Lung (tissue), 12 donors: Measurements from ENCODE around the gene PCDH10. TPM values are rescaled to one million over a fixed set of nuclear protein-coding genes. Genes with fewer than 3 reads are reported as not detected.
A peak's percentile ranks its signal among the peaks of the same experiment; 100 is the strongest.

Experiments used
- ATAC-seq: fragments of 200-7000 bp; cut with Tn5 transposase; one replicate; pipeline ENCODE4 v1.9.1; 2020; ENCODE audit warnings: moderate number of reproducible peaks; ENCODE audit not compliant: insufficient read depth, low FRiP score
- DNase-seq, 3 donors: peaks; one replicate each; pipeline ENCODE4 v3.0.0-alpha.2; 2013 to 2017
- H3K27ac ChIP-seq, 2 donors: one replicate each; pipeline ENCODE4 v1.5.1; 2013; ENCODE audit warnings: mild to moderate bottlenecking in 2 of 2, moderate library complexity in 2 of 2, control low read depth in 1 of 2, inconsistent platforms in 1 of 2, low read depth in 1 of 2, low read length in 1 of 2
- H3K27me3 ChIP-seq, 3 donors: one replicate each; pipeline ENCODE4 v1.5.1; 2013; ENCODE audit warnings: low read length in 2 of 3; ENCODE audit not compliant: control insufficient read depth in 3 of 3, insufficient read depth in 3 of 3
- H3K36me3 ChIP-seq, 4 donors: one replicate each; pipeline ENCODE4 v1.5.1; 2013; ENCODE audit warnings: low read length in 4 of 4, mild to moderate bottlenecking in 1 of 4, moderate library complexity in 1 of 4; ENCODE audit not compliant: control insufficient read depth in 4 of 4, insufficient read depth in 4 of 4
- H3K4me1 ChIP-seq, 5 donors: one replicate each; pipeline ENCODE4 v1.5.1; 2013; ENCODE audit warnings: low read length in 5 of 5, mild to moderate bottlenecking in 2 of 5, moderate library complexity in 1 of 5; ENCODE audit not compliant: control insufficient read depth in 5 of 5, insufficient read depth in 5 of 5
- H3K4me3 ChIP-seq: one replicate; pipeline ENCODE4 v1.5.1; 2013; ENCODE audit warnings: mild to moderate bottlenecking, control low read depth, moderate library complexity
- H3K9ac ChIP-seq, 2 donors: one replicate each; pipeline ENCODE4 v1.5.1; 2013; ENCODE audit warnings: low read length in 2 of 2, control low read depth in 1 of 2; ENCODE audit not compliant: insufficient read depth in 1 of 2
- H3K9me3 ChIP-seq, 4 donors: one replicate each; pipeline ENCODE4 v1.5.1; 2013; ENCODE audit warnings: low read length in 3 of 4, mild to moderate bottlenecking in 1 of 4, moderate library complexity in 1 of 4; ENCODE audit not compliant: control insufficient read depth in 4 of 4, insufficient read depth in 3 of 4
- WGBS, 2 donors: extraction: QIAGEN DNeasy Blood & Tissue Kit; methylation state at CpG; one replicate each; pipeline ENCODE4 v1.1.7; 2013; 5-methylcytosine and 5-hydroxymethylcytosine counted together
- polyA plus RNA-seq, 2 donors: library from polyadenylated mRNA; stranded (reverse); fragments of 200-250 nt; gene quantifications; one replicate each; pipeline ENCODE4 v1.2.1, GENCODE V29; 2013
- total RNA-seq, 2 donors: library from RNA; depleted of rRNA in 1 of 2; stranded (reverse); fragments of >200 nt in 1 of 2; gene quantifications; one replicate each; pipeline ENCODE4 v1.2.1, GENCODE V29; 2014 to 2021
- TF ChIP-seq, protein P1 (sequence below): IDR thresholded peaks from 2 replicates; pipeline ENCODE4 v1.5.1; 2012; ENCODE audit warnings: mild to moderate bottlenecking; ENCODE audit errors: control extremely low read depth, extremely low read depth
- donor health status: control.
- donor health status: control.
- donor health status: Bipolar disorder and iron deficiency.
- donor health status: healthy.
- donor health status: DM: yes; HTN: yes; CAD: no.

PCDH10 gene
- total and polyA plus RNA-seq, 4 donors: 0.08 to 1.7 (median 0.68) TPM

DNA sequence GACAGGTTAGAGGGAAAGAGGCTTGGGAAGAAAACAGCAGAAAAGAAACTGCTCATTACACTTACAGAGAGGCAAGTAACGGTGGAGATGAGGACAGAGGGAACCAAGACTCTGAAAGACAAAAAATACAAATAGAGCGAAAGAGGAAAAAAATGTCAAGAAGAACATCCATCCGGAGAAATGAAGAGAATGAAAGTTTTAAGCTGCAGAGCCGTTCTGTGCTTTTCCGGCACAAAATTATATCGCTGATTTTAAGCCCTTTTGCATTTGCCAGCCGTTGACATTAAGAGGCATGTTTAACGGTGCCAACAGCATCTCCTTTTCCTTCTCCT is 236 bp downstream of the PCDH10 start:
- no peak overlapping the region for H3K27ac ChIP-seq
- peaks cover 14 to 66% (median 20%) of the 10 kb centered on the region in 5 donors for H3K4me1 ChIP-seq
- ATAC-seq (no peak), DNase-seq (no peak)
- peaks cover 2 to 82% (median 75%) of the 10 kb centered on the region in 3 donors for H3K27me3 ChIP-seq
- no peaks in the 10 kb centered on the region for H3K36me3 ChIP-seq
- TF ChIP-seq, protein P1, sequence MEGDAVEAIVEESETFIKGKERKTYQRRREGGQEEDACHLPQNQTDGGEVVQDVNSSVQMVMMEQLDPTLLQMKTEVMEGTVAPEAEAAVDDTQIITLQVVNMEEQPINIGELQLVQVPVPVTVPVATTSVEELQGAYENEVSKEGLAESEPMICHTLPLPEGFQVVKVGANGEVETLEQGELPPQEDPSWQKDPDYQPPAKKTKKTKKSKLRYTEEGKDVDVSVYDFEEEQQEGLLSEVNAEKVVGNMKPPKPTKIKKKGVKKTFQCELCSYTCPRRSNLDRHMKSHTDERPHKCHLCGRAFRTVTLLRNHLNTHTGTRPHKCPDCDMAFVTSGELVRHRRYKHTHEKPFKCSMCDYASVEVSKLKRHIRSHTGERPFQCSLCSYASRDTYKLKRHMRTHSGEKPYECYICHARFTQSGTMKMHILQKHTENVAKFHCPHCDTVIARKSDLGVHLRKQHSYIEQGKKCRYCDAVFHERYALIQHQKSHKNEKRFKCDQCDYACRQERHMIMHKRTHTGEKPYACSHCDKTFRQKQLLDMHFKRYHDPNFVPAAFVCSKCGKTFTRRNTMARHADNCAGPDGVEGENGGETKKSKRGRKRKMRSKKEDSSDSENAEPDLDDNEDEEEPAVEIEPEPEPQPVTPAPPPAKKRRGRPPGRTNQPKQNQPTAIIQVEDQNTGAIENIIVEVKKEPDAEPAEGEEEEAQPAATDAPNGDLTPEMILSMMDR: no peak
- peak overlapping the region in 1 of 2 donors; percentile 36 for H3K9ac ChIP-seq
- 3 to 4% methylated on average over 8 of the region's 8 CpGs for WGBS, 2 donors
- peak overlapping the region; percentile 6 for H3K4me3 ChIP-seq
- peaks cover 0 to 16% (median 0%) of the 10 kb centered on the region in 4 donors for H3K9me3 ChIP-seq

DNA sequence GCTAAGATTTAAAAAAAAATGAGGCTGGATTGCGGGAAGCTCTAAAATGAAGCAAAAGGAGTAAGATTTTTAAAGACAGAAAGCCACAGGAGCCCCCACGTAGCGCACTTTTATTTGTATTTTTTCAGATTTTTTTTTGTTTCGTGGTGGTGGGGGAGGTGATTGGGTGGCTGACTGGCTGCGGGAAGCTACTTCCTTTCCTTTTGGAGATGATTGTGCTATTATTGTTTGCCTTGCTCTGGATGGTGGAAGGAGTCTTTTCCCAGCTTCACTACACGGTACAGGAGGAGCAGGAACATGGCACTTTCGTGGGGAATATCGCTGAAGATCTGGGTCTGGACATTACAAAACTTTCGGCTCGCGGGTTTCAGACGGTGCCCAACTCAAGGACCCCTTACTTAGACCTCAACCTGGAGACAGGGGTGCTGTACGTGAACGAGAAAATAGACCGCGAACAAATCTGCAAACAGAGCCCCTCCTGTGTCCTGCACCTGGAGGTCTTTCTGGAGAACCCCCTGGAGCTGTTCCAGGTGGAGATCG is 908 bp downstream of the PCDH10 start:
- DNase-seq (peak in 1 of 3 donors; percentile 11), ATAC-seq (no peak)
- Histone ChIP-seq H3K4me3 (no peak overlapping the region), H3K9me3 (peaks cover 0 to 16% (median 0%) of the 10 kb centered on the region in 4 donors), H3K27ac (no peak overlapping the region), H3K4me1 (peaks cover 14 to 66% (median 20%) of the 10 kb centered on the region in 5 donors), H3K27me3 (peaks cover 2 to 81% (median 71%) of the 10 kb centered on the region in 3 donors), H3K9ac (peak overlapping the region in 1 of 2 donors; percentile 36), H3K36me3 (no peaks in the 10 kb centered on the region)
- TF ChIP-seq, protein P1: no peak
- WGBS, 2 donors: 3% methylated on average over 17 of the region's 17 CpGs

DNA sequence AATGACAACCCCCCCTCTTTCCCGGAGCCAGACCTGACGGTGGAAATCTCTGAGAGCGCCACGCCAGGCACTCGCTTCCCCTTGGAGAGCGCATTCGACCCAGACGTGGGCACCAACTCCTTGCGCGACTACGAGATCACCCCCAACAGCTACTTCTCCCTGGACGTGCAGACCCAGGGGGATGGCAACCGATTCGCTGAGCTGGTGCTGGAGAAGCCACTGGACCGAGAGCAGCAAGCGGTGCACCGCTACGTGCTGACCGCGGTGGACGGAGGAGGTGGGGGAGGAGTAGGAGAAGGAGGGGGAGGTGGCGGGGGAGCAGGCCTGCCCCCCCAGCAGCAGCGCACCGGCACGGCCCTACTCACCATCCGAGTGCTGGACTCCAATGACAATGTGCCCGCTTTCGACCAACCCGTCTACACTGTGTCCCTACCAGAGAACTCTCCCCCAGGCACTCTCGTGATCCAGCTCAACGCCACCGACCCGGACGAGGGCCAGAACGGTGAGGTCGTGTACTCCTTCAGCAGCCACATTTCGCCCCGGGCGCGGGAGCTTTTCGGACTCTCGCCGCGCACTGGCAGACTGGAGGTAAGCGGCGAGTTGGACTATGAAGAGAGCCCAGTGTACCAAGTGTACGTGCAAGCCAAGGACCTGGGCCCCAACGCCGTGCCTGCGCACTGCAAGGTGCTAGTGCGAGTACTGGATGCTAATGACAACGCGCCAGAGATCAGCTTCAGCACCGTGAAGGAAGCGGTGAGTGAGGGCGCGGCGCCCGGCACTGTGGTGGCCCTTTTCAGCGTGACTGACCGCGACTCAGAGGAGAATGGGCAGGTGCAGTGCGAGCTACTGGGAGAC is 1.6 kb downstream of the PCDH10 start:
- ATAC-seq: no peak
- DNase-seq: peak; percentile 16 to 24 (median 17)
- no peak overlapping the region for H3K4me3 ChIP-seq
- H3K27ac ChIP-seq: no peak overlapping the region
- TF ChIP-seq, protein P1: no peak
- peaks cover 2 to 80% (median 66%) of the 10 kb centered on the region in 3 donors for H3K27me3 ChIP-seq
- H3K36me3 ChIP-seq: no peaks in the 10 kb centered on the region
- no peak overlapping the region for H3K9ac ChIP-seq
- peaks cover 0 to 16% (median 0%) of the 10 kb centered on the region in 4 donors for H3K9me3 ChIP-seq
- H3K4me1 ChIP-seq: peaks cover 14 to 66% (median 20%) of the 10 kb centered on the region in 5 donors
- WGBS, 2 donors: 2 to 3% methylated on average over 62 to 63 of the region's 63 CpGs
